ENCODE data around the gene NDC80.

NDC80 gene

GRCh38 chr18:2636126-2636631 lies 64.8 kb downstream of the NDC80 start:
- Histone ChIP-seq H3K4me2 (ENCODE audit: low read depth, low read length) (peak overlapping the region; percentile 79), H3K9ac (ENCODE audit: low read length) (peak overlapping the region; percentile 56), H3K27ac (ENCODE audit: low read length) (peak overlapping the region; percentile 93), H3K79me2 (ENCODE audit: low read length) (no peaks in the 10 kb centered on the region), H3K9me3 (replicated peaks; ENCODE audit: insufficient read depth, low read length) (no peaks in the 10 kb centered on the region), H3K9me2 (replicated peaks; ENCODE audit: insufficient read depth, low read length) (no peaks in the 10 kb centered on the region), H3K27me3 (replicated peaks; ENCODE audit: insufficient read depth, low read length) (no peaks in the 10 kb centered on the region), H3F3A (ENCODE audit: insufficient read depth, low read length) (peaks cover 46% of the 10 kb centered on the region), H3K36me3 (replicated peaks; ENCODE audit: insufficient read depth, low read length) (no peaks in the 10 kb centered on the region), H3K4me3 (ENCODE audit: low read length) (peak overlapping the region; percentile 51), H4K20me1 (ENCODE audit: insufficient read depth, low read length) (no peaks in the 10 kb centered on the region), H2AFZ (ENCODE audit: low read length) (peak overlapping the region; percentile 78), H3K4me1 (ENCODE audit: low read length) (peaks cover 43% of the 10 kb centered on the region)
- no peak for DNase-seq
- TF ChIP-seq CTCF (IDR thresholded peaks at IDR 0.05; ENCODE audit: low read length) (no peak), EZH2 (optimal IDR thresholded peaks at IDR 0.05; ENCODE audit: low read depth, low read length) (no peak), EZH2phosphoT487 (IDR thresholded peaks at IDR 0.05; ENCODE audit: low read length) (no peak)

- H3K36me3 ChIP-seq (replicated peaks; ENCODE audit: insufficient read depth, low read length), result no peaks in the 10 kb centered on the region
- H3K79me2 ChIP-seq (ENCODE audit: low read length), result no peaks in the 10 kb centered on the region
- peak overlapping the region; percentile 79 for H3K27ac ChIP-seq (ENCODE audit: low read length)
- DNase-seq, result peak; percentile 92
- peak overlapping the region; percentile 6; the same call in 1 of the 2 replicates for H3K9ac ChIP-seq (ENCODE audit: low read length)
- H3K9me3 ChIP-seq (replicated peaks; ENCODE audit: insufficient read depth, low read length), result no peaks in the 10 kb centered on the region
- TF ChIP-seq EZH2 (optimal IDR thresholded peaks at IDR 0.05; ENCODE audit: low read depth, low read length) (no peak), CTCF (IDR thresholded peaks at IDR 0.05; ENCODE audit: low read length) (no peak), EZH2phosphoT487 (IDR thresholded peaks at IDR 0.05; ENCODE audit: low read length) (no peak)
- H2AFZ ChIP-seq (ENCODE audit: low read length), result no peak overlapping the region
- no peaks in the 10 kb centered on the region for H4K20me1 ChIP-seq (ENCODE audit: insufficient read depth, low read length)
- peaks cover 53% of the 10 kb centered on the region for H3K4me1 ChIP-seq (ENCODE audit: low read length)
- no peaks in the 10 kb centered on the region for H3K27me3 ChIP-seq (replicated peaks; ENCODE audit: insufficient read depth, low read length)
- peaks cover 53% of the 10 kb centered on the region for H3F3A ChIP-seq (ENCODE audit: insufficient read depth, low read length)
- H3K4me2 ChIP-seq (ENCODE audit: low read depth, low read length), result peak overlapping the region; percentile 82
- H3K4me3 ChIP-seq (ENCODE audit: low read length), result no peak overlapping the region
- no peaks in the 10 kb centered on the region for H3K9me2 ChIP-seq (replicated peaks; ENCODE audit: insufficient read depth, low read length)
Measured at GRCh38 chr18:2641638-2642037, 70.3 kb downstream of the NDC80 start.

DNA sequence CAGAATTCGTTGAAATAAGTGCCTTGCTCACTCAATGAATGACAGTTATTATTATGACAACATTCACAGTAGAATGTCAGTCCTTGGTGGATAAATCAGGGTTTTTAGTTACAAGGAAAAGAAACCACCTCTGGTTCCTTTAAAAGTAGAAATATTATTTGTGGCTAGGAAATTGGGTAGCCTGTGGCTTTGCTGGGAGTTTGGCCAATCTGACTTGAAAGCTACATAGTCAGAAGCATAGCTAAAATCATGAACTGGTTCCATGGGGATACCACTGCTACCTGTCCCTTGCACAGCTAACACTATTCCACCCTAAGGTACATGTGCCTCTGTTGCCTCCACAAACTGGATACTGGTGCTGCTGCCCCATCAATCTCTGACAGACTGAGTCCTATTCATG lies 71.4 kb downstream of the NDC80 start:
- Histone ChIP-seq H3K27ac (ENCODE audit: low read length) (no peak overlapping the region), H3K4me1 (ENCODE audit: low read length) (peaks cover 47% of the 10 kb centered on the region), H3K36me3 (replicated peaks; ENCODE audit: insufficient read depth, low read length) (no peaks in the 10 kb centered on the region), H3K9me2 (replicated peaks; ENCODE audit: insufficient read depth, low read length) (no peaks in the 10 kb centered on the region), H3K4me2 (ENCODE audit: low read depth, low read length) (no peak overlapping the region), H3K4me3 (ENCODE audit: low read length) (no peak overlapping the region), H3K9ac (ENCODE audit: low read length) (no peak overlapping the region), H3K9me3 (replicated peaks; ENCODE audit: insufficient read depth, low read length) (no peaks in the 10 kb centered on the region), H4K20me1 (ENCODE audit: insufficient read depth, low read length) (no peaks in the 10 kb centered on the region), H3K27me3 (replicated peaks; ENCODE audit: insufficient read depth, low read length) (no peaks in the 10 kb centered on the region), H3F3A (ENCODE audit: insufficient read depth, low read length) (peaks cover 43% of the 10 kb centered on the region), H3K79me2 (ENCODE audit: low read length) (no peaks in the 10 kb centered on the region), H2AFZ (ENCODE audit: low read length) (no peak overlapping the region)
- no peak for TF ChIP-seq EZH2phosphoT487 (IDR thresholded peaks at IDR 0.05; ENCODE audit: low read length)
- TF ChIP-seq CTCF (IDR thresholded peaks at IDR 0.05; ENCODE audit: low read length), result no peak
- no peak for TF ChIP-seq EZH2 (optimal IDR thresholded peaks at IDR 0.05; ENCODE audit: low read depth, low read length)
- DNase-seq, result no peak
